Parietal lobe (tissue), 2 donors: Measurements from ENCODE around the gene TYW1B. TPM values are rescaled to one million over a fixed set of nuclear protein-coding genes. Genes with fewer than 3 reads are reported as not detected.

Source experiments
- small RNA-seq: library from RNA; depleted of rRNA; stranded (forward); fragments of <200 nt; gene quantifications from one replicate; pipeline ENCODE3, GENCODE V24; 2014; ENCODE audit warnings: low replicate concordance
- total RNA-seq: library from RNA; depleted of rRNA; stranded (reverse); fragments of >200 nt; gene quantifications from one replicate; pipeline ENCODE4 v1.2.3, GENCODE V29; 2014

TYW1B gene, protein sequence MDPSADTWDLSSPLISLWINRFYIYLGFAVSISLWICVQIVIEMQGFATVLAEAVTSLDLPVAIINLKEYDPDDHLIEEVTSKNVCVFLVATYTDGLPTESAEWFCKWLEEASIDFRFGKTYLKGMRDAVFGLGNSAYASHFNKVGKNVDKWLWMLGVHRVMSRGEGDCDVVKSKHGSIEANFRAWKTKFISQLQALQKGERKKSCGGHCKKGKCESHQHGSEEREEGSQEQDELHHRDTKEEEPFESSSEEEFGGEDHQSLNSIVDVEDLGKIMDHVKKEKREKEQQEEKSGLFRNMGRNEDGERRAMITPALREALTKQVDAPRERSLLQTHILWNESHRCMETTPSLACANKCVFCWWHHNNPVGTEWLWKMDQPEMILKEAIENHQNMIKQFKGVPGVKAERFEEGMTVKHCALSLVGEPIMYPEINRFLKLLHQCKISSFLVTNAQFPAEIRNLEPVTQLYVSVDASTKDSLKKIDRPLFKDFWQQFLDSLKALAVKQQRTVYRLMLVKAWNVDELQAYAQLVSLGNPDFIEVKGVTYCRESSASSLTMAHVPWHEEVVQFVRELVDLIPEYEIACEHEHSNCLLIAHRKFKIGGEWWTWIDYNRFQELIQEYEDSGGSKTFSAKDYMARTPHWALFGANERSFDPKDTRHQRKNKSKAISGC
- 5.3 TPM for total RNA-seq

DNA sequence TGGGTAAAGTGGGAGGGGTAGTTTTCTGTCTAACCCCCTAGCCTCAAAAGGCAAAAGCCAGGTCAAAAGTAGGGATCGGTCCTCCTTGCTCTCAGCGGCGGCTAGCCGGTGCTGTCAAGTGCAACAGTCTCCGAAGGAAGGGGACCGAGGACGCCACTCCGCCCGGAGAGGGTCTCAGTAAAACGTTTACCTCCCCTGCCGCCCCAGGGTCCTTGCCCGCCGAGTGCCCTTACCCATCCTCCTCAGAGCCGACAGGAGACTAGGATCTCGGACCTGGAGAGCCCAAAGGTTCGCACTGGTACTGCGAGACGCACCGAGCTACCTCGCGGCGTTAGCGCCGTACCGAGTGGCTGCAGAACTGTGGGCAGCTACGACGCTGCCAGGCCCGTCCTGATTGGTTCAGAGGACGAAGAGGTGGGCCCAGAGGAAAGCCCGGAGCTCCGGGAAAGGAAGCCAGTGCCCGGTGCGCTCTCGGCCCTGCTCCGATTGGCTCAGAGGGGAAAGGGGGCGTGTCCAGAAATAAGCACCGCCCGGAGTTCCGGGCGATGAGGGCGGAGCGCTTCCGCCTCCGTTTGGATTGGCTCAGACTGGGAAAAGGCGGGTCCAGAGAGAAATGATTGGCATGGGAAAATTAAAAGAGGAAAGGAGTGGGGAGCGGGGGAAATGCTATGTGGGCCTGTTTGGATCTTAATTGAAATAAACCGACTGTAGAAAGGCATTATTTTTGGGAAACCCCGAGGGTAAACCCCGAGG, at the start of gene TYW1B:
Gene TYW1B (minus strand): TSS at position 362 of the 753 bp plus-strand sequence. CDS start 125 bp downstream, at position 237.

Small RNA genes lying within 50 kb of the gene (small RNA-seq; reads per million reads assigned to genes)
- gene AC211469.2 (not detected), gene MIR4650-2 (not detected), gene RN7SL377P (not detected), gene RN7SL625P (not detected)

Other genes with a start within 250 kb of the TYW1B start
- gene POM121, start 96.9 kb upstream of the TYW1B start, total RNA-seq = 10.6 TPM
- not detected for gene TRIM74, start 141.3 kb upstream of the TYW1B start, total RNA-seq
- gene SPDYE8, start 201.6 kb upstream of the TYW1B start, total RNA-seq = not detected
- not detected for gene SPDYE11, start 229.7 kb upstream of the TYW1B start, total RNA-seq